ENCODE results near the gene ITIH2.

GRCh38 chr10:7715515-7715914, 12.4 kb downstream of the ITIH2 start:
- TF ChIP-seq CTCF (IDR thresholded peaks at IDR 0.05; ENCODE audit: insufficient read depth, low read length, poor library complexity, severe bottlenecking), result no peak
- no peak for TF ChIP-seq EZH2phosphoT487 (conservative IDR thresholded peaks at IDR 0.05; ENCODE audit: low read length)
